CD4-positive, alpha-beta T cell treated with Interleukin-4 for 1 hour (primary cell): ENCODE data around the gene FBXO24.

Source experiments
- DNase-seq, 2 donors: peaks; one replicate each; pipeline ENCODE4 v3.0.0-alpha.2; 2020 to 2022

FBXO24 gene

GRCh38 chr7:100598425-100598824 lies 12.3 kb downstream of the FBXO24 start:
- DNase-seq = no peak

- DNase-seq = no peak
These were observed 14.0 kb downstream of the FBXO24 start for GRCh38 chr7:100599911-100600729.

- DNase-seq = no peak
These were observed 14.6 kb downstream of the FBXO24 start for GRCh38 chr7:100600730-100601038.

- no peak for DNase-seq
These were observed 17.0 kb downstream of the FBXO24 start for GRCh38 chr7:100602889-100603725.

GRCh38 chr7:100603726-100604027 lies 17.5 kb downstream of the FBXO24 start:
- DNase-seq = no peak

GRCh38 chr7:100604028-100604975 lies 18.2 kb downstream of the FBXO24 start:
- peak; percentile 78 to 87 for DNase-seq

- DNase-seq = peak; percentile 29 to 35
These were observed 19.1 kb downstream of the FBXO24 start for GRCh38 chr7:100604976-100605911.

GRCh38 chr7:100606313-100606712 lies 20.2 kb downstream of the FBXO24 start:
- no peak for DNase-seq

- DNase-seq = no peak
These were observed 21.0 kb downstream of the FBXO24 start for GRCh38 chr7:100607111-100607510.

GRCh38 chr7:100609958-100610357 lies 23.8 kb downstream of the FBXO24 start:
- no peak for DNase-seq

GRCh38 chr7:100611983-100612729 lies 26.0 kb downstream of the FBXO24 start, which contains the start of gene MOSPD3:
MOSPD3 (plus strand) TSS chr7:100612540; CDS start chr7:100612792, 252 bp downstream.
- DNase-seq = peak; percentile 98

- DNase-seq = peak; percentile 21
These were observed 26.7 kb downstream of the FBXO24 start for GRCh38 chr7:100612730-100613390.

GRCh38 chr7:100613412-100614175 lies 27.5 kb downstream of the FBXO24 start:
- DNase-seq = no peak

- no peak for DNase-seq
These were observed 28.3 kb downstream of the FBXO24 start for GRCh38 chr7:100614308-100614861.

- DNase-seq = no peak
These were observed 34.1 kb downstream of the FBXO24 start for GRCh38 chr7:100620239-100620638.

GRCh38 chr7:100620804-100621203 lies 34.7 kb downstream of the FBXO24 start:
- DNase-seq = no peak

- no peak for DNase-seq
These were observed 35.4 kb downstream of the FBXO24 start for GRCh38 chr7:100621554-100621953.

GRCh38 chr7:100623951-100624824 lies 38.1 kb downstream of the FBXO24 start:
- DNase-seq = no peak
